ENCODE measurements around the gene RHOB.
"Not testable (repeated sequence)": the region's sequence is repeated elsewhere in the genome, so short reads cannot be mapped to it uniquely, and the experiment has no call there.

RHOB gene

GRCh38 chr2:20446917-20447436 is at the start of gene RHOB:
Gene RHOB, plus strand, starts transcription at chr2:20447074. Its CDS starts 392 bp downstream, at chr2:20447466.
- peak; percentile 74 for DNase-seq (ENCODE audit: low read depth)

DNA sequence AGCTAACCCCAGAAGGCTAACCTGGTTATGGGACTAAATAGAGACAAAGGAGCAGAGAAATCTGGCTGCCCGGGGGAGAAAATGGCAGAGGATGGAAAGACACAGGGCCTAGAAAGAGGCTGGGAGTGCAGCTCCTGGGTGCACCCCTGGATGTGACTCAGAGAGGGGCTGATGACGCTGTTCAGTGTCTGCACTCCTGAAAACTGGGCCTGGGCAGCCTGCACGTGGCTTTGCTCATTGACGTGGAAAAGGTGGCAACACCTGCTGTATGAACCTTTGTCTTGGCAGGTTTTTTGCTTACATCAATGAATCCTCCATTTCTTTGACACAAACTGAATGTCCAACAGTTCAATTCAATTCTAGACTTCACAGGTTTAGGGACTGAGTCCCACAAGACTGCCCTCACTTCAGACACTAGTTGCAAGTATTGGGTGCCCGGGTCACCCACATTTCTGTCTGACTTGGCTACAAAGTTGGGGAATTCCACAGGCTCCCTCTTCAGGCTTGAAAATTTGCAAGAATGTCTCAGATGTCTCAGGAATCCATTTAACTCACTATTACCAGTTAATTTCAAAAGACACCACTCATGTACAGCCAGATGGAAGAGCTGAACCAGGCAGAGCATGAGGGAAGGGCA is 48.9 kb upstream of the RHOB start:
- DNase-seq (ENCODE audit: low read depth): no peak

- no peak for DNase-seq (ENCODE audit: low read depth)
These were observed 47.8 kb upstream of the RHOB start for GRCh38 chr2:20398956-20399567.

- DNase-seq (ENCODE audit: low read depth): no peak
These were observed 46.6 kb upstream of the RHOB start for GRCh38 chr2:20400306-20400705.

DNA sequence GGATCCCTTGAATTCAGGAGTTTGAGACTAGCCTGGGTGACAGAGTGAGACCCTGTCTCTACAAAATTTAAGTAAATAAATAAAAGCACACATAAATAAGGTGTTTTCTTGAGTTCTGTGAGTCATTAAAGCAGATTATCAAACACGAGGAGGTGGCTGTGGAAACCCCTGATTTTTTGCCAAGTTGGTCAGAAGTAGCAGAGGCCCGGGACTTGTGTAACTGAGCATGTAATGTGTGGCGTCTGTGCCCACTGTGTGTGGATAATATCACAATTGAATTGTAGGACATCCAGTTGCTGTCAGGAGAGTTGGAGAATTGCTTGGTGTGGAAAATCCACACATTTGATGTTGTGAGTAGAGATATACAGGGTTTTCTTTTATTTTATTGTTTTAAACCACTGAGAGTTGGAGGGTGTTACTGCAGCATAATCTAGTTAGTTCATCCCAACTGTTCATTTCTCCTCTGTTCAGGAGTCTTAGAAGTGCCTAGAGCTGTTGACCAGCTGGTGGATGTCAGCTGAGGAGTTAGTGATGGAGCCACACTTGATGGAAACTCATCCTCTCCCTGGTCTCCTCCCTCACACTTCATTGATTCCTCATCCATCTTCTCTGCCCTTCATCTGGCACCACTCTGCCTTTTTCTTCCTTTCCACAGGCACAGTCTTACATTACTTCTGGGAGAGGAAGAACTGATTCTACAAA is 45.9 kb upstream of the RHOB start:
- DNase-seq (ENCODE audit: low read depth): no peak

DNA sequence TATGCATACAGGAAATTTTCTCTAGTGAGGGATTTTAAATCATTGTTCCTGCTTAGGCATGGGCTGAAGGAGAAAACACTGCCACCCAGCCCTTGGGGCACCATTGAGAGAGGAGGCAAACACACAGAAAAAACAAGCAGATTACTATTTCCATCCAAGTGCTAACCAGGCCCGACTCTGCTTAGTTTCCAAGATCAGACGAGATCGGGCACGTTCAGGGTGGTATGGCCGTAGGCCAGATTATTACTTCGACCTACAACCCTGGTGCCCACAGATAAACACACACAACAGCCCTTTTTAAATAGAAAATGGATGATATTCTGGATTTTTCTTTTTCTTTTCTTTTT is 45.4 kb upstream of the RHOB start:
- no peak for DNase-seq (ENCODE audit: low read depth)

- DNase-seq (ENCODE audit: low read depth): no peak
These were observed 43.0 kb upstream of the RHOB start for GRCh38 chr2:20403774-20404312.

- DNase-seq (ENCODE audit: low read depth): no peak
These were observed 41.9 kb upstream of the RHOB start for GRCh38 chr2:20404950-20405349.

DNA sequence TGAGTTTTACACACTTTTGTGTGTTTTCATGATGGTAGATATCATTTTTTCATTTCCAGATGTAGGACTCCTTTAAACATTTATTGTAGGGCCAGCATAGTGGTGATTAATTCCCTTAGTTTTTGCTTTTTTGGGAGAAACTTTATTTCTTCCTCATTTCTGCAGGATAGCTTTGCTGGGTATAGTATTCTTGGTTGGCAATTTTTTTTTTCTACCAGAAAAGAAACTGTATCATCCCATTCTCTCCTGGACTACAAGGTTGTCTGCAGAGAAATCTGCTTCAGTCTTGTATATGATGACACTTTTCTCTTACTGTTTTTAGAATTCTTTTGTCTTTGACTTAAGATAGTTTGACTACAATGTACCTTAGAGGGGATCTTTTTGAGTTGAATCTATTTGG is 37.8 kb upstream of the RHOB start:
- DNase-seq (ENCODE audit: low read depth): no peak

GRCh38 chr2:20410556-20411277 is 36.2 kb upstream of the RHOB start:
- DNase-seq (ENCODE audit: low read depth): no peak

DNA sequence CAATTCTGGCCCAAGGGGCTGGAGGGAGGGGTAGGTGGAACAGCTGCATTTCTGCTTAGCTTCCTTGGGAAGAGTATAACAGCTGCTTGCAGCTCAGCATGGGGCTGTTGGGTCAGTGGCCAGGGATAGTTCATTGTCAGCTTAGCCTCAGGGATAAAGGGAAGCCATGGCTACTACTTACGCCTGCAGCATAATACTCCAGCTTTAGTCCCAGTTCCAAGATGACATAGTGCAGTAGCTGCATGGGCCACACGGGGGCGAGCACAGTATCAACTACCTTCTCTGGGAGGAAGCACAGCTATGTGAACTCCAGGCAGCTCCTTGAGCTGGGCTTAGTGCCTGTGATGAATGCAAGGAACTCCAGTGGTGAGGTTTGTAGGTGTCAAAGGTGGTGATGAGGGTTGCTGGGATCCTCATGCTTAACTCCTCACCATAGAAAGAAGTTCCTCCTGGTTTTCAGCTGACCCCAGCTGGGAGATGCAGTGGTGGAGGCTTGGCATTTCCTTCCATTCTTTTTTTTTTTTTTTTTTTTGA is 35.4 kb upstream of the RHOB start:
- peak; percentile 46 for DNase-seq (ENCODE audit: low read depth)

GRCh38 chr2:20414806-20415205 is 32.1 kb upstream of the RHOB start:
- DNase-seq (ENCODE audit: low read depth): no peak

DNA sequence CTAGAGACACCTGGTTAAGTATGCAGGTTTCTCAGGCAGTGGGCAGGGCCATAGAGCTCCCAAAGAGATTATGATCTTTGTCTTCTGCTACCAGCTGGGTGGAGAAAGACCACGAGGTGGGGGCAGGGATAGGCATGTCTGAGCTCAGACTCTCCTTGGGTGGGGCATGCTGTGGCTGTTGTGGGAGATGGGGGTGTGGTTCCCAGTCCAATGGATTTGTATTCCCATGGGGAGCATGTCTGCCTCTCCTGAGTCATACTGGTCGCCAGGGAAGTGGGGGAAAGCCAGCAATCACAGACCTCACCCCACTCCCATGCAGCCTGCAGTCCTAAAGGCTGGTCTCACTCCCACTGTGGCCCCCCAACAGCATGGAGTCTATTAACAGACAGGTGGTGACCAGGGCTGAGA is 31.4 kb upstream of the RHOB start:
- DNase-seq (ENCODE audit: low read depth): no peak

DNA sequence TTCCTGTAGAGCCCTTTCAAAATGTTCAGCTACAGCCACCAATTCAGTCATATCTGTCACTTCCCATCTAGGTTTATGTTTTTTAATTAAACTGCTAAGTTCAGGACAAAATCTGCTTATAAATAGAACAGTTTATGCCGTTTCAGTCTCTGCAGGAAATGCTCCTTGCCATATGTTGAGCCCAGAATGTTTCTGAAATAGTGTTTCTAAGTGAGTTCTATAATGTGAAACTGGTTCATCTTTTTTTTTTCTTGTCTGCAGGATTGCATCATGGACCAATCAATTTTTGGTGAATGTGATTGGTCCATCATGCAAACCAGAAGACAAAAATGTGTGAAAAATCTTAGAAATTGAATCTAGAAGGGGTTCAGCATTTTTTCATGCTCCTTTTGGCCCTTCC is 30.2 kb upstream of the RHOB start:
- no peak for DNase-seq (ENCODE audit: low read depth)

- not testable (repeated sequence) for DNase-seq (ENCODE audit: low read depth)
These were observed 29.5 kb upstream of the RHOB start for GRCh38 chr2:20417230-20417821.

DNA sequence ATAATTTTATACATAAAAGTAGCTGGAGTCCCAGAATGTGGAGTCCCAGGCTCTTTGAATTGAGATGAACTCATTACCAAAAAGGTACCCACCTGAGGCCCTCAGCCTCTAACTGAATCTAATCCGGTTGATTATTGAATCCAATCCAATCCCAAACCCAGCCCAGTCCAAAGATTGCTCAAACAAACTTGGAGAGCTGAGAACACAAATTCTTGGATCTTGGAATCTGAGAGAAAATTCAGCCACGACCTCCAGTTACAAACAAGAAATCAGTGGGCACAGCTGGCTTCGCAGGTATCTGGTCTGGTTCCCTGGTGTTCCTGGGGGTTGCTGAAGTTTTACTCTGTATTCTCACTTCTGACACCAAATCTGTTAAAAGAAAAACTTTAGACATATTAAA is 28.4 kb upstream of the RHOB start:
- DNase-seq (ENCODE audit: low read depth): no peak

DNA sequence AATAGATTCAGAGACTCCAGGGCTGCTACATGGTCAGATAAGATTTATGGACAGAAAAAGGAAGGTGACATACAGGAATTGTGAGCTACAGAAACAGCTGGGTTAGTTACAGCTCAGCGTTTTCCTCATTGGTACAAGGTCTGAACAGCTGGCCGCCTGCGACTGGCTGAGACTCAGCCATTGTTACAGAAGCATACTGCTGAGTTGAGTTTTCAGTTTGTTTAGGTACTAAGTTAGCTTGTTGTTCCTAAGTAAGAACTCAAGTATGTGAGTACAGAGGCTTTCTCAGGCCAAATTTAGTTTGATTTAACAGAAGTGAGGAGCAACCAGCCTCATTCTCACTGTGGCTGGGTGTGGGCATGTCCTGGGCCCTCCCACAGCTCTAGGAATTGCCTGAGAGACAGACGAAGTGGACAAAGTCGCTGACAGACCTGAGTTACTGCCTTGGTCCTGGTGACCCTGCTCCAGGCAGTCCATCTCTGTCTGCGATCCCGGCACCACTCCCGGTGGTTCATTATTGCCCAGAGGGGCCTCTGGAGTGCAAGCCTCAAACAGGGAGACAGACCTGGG is 27.8 kb upstream of the RHOB start:
- DNase-seq (ENCODE audit: low read depth): no peak

DNA sequence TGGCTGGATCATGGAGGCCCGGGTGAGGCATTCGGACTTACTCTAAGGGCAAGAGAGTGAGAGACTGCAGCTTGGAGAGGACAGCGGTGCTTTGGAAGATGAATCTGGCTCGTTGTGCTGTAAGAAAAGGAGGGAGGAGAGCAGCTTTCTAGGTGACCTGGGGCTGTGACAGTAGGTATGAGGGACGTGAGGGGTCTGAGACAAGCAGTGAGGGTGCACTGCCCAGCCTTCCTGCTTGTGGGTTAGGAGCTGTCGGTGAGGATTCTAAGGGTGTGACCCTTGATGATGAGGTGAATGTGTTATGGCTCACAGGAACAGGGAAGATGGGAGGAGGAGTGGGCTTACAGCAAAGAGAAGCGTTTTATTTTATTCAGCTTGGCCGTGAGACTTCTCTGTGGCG is 27.1 kb upstream of the RHOB start:
- no peak for DNase-seq (ENCODE audit: low read depth)

DNA sequence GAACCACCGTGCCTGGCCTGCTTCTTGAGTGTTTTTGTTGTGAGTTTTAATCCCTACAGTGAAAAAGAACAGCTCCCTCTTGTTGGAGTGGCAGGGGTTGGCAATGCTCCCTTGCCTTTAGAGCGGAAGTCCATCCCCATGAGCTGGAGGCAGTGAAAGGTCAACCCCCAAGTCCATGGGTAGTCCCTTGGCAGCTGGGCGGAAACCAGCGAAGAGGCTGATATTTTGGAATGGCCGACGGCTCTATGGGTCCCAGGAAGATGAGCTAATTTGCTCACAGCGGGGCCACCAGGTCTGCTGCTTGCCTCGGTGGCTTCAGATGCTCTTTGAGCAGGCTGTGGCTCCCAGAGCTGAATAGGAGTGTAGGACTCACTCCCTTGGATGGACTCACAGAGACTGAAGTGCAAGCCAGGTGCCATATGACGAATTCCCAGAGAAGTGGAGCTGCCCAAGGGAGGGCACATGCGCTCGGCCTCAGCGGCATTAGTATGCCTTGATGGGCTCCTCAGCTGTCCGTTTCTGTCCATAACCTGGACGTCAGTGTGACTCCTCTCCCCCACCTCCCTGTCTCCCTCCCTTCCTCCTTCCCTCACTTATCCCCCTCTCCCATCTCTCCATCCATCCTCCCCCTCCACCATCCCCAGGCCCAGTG is 25.4 kb upstream of the RHOB start:
- no peak for DNase-seq (ENCODE audit: low read depth)

DNA sequence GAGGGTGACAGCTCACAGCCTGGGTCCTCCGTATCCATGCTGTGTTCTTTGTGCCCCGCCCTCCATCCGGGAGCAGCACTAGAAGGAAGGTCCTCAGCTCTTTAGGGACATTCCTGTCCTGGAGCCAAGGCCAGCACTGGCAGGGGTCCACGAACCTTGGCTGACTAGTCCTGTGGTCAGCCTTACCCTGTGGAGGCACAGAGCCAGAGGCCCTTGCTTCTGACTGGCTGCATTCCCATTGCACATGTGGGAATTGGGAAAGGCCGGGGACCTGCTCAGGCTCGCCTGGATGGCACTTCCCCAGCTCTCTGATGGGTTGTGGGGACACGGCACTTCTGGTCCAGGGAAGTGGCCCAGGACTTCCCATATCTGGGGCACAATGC is 24.9 kb upstream of the RHOB start:
- no peak for DNase-seq (ENCODE audit: low read depth)

All from stimulated activated CD8-positive, alpha-beta memory T cell treated with anti-CD3 and anti-CD28 coated beads, Interleukin-15, amount 100 ng/mL, for 1 hour (primary cell).